ENCODE measurements around the gene C14orf39.
A peak's percentile ranks its signal among the peaks of the same experiment; 100 is the strongest.
"Not testable (repeated sequence)": the region's sequence is repeated elsewhere in the genome, so short reads cannot be mapped to it uniquely, and the experiment has no call there.

C14orf39 gene

DNA sequence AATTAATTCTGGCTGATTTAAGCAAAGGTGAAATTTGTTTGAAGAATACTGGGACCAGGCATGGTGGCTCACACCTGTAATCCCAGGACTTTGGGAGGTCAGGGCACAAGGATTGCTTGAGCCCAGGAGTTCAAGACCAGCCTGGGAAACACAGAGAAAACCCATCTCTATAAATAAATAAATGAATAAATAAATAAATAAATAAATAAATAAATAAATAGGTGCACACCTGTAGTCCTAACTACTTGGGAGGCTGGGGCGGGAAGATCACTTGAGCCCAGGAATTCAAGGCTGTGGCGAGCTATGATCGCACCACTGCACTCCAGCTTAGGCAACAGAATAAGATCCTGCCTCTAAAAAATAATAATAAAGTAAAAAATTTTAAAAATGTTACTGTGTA, 4.4 kb upstream of the C14orf39 start:
- WGBS (ENCODE audit: insufficient coverage, insufficient read length) = no CpG with 5 or more reads among the region's 3 CpGs
- peaks cover under 1% of the 10 kb centered on the region; the same call in 1 of the 2 replicates for H3K27me3 ChIP-seq (ENCODE audit: control insufficient read depth, insufficient read depth, low read length)
- no peaks in the 10 kb centered on the region for H3K36me3 ChIP-seq (ENCODE audit: control insufficient read depth, insufficient read depth, low read length)
- no peaks in the 10 kb centered on the region for H3K9me3 ChIP-seq (ENCODE audit: control insufficient read depth, insufficient read depth, low read length)
- H3K4me1 ChIP-seq (ENCODE audit: control insufficient read depth, insufficient read depth, low read length) = no peaks in the 10 kb centered on the region
- H3K27ac ChIP-seq (ENCODE audit: low read length) = no peak overlapping the region
- DNase-seq (ENCODE audit: low read depth, low spot score) = no peak
- no peak overlapping the region for H3K4me3 ChIP-seq (ENCODE audit: low read length)

DNA sequence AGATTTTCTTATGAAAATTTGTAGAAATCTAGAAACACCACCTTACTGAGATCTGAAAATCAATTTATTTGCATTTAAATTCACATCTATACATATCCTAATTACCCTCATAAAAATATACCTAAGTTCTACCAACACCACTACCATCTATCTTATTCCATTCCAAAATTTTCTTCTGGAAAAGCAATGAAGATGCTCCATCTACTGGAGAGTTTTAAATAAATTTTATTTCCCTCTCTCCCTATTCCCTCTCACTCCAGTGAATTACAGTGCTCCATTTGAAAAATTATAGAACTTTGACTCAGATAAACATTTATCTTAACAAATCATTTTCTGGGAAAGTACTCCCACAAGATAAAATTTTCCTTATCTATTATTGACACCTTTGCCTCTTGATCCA, 2.3 kb upstream of the C14orf39 start:
- no peak overlapping the region for H3K27ac ChIP-seq (ENCODE audit: low read length)
- no peak for DNase-seq (ENCODE audit: low read depth, low spot score)
- H3K4me3 ChIP-seq (ENCODE audit: low read length) = no peak overlapping the region
- no peaks in the 10 kb centered on the region for H3K9me3 ChIP-seq (ENCODE audit: control insufficient read depth, insufficient read depth, low read length)
- H3K27me3 ChIP-seq (ENCODE audit: control insufficient read depth, insufficient read depth, low read length) = peaks cover 3% of the 10 kb centered on the region; the same call in 1 of the 2 replicates
- H3K4me1 ChIP-seq (ENCODE audit: control insufficient read depth, insufficient read depth, low read length) = no peaks in the 10 kb centered on the region
- H3K36me3 ChIP-seq (ENCODE audit: control insufficient read depth, insufficient read depth, low read length) = no peaks in the 10 kb centered on the region

DNA sequence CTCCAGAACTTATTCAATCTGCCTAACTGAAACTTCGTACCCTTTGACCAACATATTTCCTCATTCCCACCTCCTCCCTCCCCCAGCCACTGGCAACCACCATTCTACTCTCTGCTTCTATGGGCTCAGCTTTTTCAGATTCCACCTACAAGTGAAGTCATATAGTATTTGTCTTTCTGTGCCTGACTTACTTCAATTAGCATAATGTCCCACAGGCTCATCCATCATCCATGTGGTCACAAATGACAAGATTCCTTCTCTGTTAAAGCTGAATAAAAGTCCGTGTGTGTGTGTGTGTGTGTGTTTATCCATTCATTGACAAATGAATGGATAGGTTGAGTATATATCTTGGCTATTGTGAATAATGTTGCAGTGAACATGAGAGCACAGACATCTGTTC, 1.3 kb upstream of the C14orf39 start:
- H3K36me3 ChIP-seq (ENCODE audit: control insufficient read depth, insufficient read depth, low read length) = no peaks in the 10 kb centered on the region
- peaks cover 3% of the 10 kb centered on the region; the same call in 1 of the 2 replicates for H3K27me3 ChIP-seq (ENCODE audit: control insufficient read depth, insufficient read depth, low read length)
- H3K4me3 ChIP-seq (ENCODE audit: low read length) = no peak overlapping the region
- WGBS (ENCODE audit: insufficient coverage, insufficient read length) = no CpG with 5 or more reads among the region's 2 CpGs
- DNase-seq (ENCODE audit: low read depth, low spot score) = no peak
- no peaks in the 10 kb centered on the region for H3K9me3 ChIP-seq (ENCODE audit: control insufficient read depth, insufficient read depth, low read length)
- H3K27ac ChIP-seq (ENCODE audit: low read length) = no peak overlapping the region
- no peaks in the 10 kb centered on the region for H3K4me1 ChIP-seq (ENCODE audit: control insufficient read depth, insufficient read depth, low read length)

DNA sequence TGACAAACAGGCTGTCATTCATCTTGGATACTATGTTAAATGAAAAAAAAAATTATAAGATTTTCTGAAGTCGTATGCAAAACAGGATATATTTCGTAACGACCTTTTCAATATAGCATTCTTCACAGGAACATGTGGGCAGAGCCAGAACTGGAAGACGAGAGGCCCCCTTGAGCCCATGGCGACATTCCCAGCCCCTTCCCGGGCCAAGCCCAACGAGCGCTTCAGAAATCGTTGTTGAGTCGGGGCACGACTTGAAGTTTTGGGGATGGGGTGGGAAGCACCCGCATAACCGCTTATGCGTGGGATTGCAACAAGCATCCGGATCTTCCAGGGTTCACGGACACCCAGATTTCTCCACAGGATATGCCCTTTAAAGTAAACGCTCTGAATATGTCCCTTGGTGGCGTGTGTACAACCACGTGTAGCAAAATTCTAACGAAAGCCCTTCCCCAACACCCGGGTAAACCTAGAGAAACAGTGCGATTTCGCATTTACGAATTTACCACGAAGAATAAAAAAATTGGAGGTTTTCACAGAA, 736 bp downstream of the C14orf39 start:
- Histone ChIP-seq H3K4me3 (ENCODE audit: low read length) (peak overlapping the region; percentile 53), H3K4me1 (ENCODE audit: control insufficient read depth, insufficient read depth, low read length) (no peaks in the 10 kb centered on the region), H3K36me3 (ENCODE audit: control insufficient read depth, insufficient read depth, low read length) (no peaks in the 10 kb centered on the region), H3K27me3 (ENCODE audit: control insufficient read depth, insufficient read depth, low read length) (peaks cover 3% of the 10 kb centered on the region; the same call in 1 of the 2 replicates), H3K27ac (ENCODE audit: low read length) (no peak overlapping the region), H3K9me3 (ENCODE audit: control insufficient read depth, insufficient read depth, low read length) (no peaks in the 10 kb centered on the region)
- no CpG with 5 or more reads among the region's 25 CpGs for WGBS (ENCODE audit: insufficient coverage, insufficient read length)
- DNase-seq (ENCODE audit: low read depth, low spot score) = no peak

DNA sequence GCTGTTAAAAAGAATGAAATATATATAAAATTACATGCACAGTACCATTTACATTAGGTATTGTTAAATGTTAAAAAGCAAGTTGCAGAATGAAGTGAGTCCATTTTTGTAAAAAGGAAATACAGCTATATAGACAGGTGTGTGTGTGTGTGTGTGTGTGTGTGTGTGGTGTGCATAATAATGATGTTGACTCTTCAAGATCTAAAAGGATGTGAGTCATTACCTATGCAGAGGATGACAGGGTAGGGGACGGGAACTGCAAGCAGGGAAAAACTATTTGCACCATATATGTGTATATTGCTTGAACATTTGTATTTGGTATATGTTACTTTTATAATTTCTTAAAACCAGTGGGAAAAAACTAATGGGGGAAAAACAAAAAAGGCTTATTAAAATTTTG, 3.1 kb downstream of the C14orf39 start:
- Histone ChIP-seq H3K4me1 (ENCODE audit: control insufficient read depth, insufficient read depth, low read length) (no peaks in the 10 kb centered on the region), H3K36me3 (ENCODE audit: control insufficient read depth, insufficient read depth, low read length) (no peaks in the 10 kb centered on the region), H3K27me3 (ENCODE audit: control insufficient read depth, insufficient read depth, low read length) (peaks cover 3% of the 10 kb centered on the region; the same call in 1 of the 2 replicates), H3K9me3 (ENCODE audit: control insufficient read depth, insufficient read depth, low read length) (no peaks in the 10 kb centered on the region), H3K27ac (ENCODE audit: low read length) (no peak overlapping the region), H3K4me3 (ENCODE audit: low read length) (no peak overlapping the region)
- no peak for DNase-seq (ENCODE audit: low read depth, low spot score)
- WGBS (ENCODE audit: insufficient coverage, insufficient read length) = no CpG with 5 or more reads among the region's 1 CpG

DNA sequence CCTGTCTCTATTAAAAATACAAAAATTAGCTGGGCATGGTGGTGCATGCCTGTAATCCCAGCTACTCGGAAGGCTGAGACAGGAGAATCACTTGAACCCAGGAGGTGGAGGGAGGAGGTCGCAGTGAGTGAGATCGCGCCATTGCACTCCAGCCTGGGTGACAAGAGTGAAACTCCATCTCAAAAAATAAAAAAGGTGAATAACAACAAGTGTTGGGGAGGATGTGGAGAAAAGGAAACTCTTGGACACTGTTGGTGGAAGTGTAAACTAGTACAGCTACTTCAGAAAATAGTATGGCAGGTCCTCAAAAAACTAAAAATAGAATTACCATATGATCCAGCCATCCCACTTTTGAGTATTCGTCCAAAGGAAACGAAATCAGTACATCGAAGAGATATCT, 5.6 kb downstream of the C14orf39 start:
- WGBS (ENCODE audit: insufficient coverage, insufficient read length) = no CpG with 5 or more reads among the region's 7 CpGs
- not testable (repeated sequence) for H3K9me3 ChIP-seq (ENCODE audit: control insufficient read depth, insufficient read depth, low read length); DNase-seq (ENCODE audit: low read depth, low spot score); H3K4me1 ChIP-seq (ENCODE audit: control insufficient read depth, insufficient read depth, low read length); H3K27ac ChIP-seq (ENCODE audit: low read length); H3K27me3 ChIP-seq (ENCODE audit: control insufficient read depth, insufficient read depth, low read length); H3K36me3 ChIP-seq (ENCODE audit: control insufficient read depth, insufficient read depth, low read length); H3K4me3 ChIP-seq (ENCODE audit: low read length)

DNA sequence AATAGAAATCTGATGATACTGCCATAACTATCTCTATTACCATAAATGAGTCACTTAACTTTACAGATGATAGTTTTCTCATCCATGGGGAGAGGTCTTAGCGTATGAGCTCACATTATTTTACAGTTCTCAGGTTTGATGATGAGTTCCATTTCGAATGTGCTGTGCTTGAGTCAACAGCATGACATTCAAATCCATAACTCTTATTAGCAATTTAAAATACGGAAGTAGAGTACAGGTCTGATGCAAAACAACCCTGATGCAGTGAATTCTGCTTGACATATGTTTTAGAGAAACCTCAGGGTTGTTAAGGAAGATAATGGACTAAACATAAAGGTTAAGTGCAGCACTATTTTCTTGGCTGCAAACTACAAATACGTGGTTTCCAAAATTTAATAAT, 30.0 kb downstream of the C14orf39 start:
- no peaks in the 10 kb centered on the region for H3K4me1 ChIP-seq (ENCODE audit: control insufficient read depth, insufficient read depth, low read length)
- H3K9me3 ChIP-seq (ENCODE audit: control insufficient read depth, insufficient read depth, low read length) = no peaks in the 10 kb centered on the region
- no peaks in the 10 kb centered on the region for H3K36me3 ChIP-seq (ENCODE audit: control insufficient read depth, insufficient read depth, low read length)
- H3K27ac ChIP-seq (ENCODE audit: low read length) = no peak overlapping the region
- H3K4me3 ChIP-seq (ENCODE audit: low read length) = no peak overlapping the region
- DNase-seq (ENCODE audit: low read depth, low spot score) = no peak
- H3K27me3 ChIP-seq (ENCODE audit: control insufficient read depth, insufficient read depth, low read length) = no peaks in the 10 kb centered on the region
- WGBS (ENCODE audit: insufficient coverage, insufficient read length) = no CpG with 5 or more reads among the region's 4 CpGs

DNA sequence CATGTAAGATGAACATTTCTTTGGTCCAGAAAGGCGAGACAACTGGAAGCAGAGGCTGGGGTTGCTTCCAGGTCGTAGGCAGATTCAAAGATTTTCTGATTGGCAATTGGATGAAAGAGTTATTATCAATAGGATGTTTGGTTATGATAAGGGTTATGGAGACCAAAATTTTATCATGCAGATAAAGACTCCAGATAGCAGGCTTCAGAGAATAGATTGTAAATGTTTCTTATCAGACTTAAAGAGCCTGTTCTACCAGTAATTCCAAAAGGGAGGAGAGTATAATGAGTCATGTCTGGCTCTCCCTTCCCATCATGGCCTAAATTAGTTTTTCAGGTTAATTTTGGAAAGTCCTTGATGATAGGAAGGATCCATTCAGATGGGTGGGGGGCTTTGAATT, 55.6 kb downstream of the C14orf39 start:
- DNase-seq (ENCODE audit: low read depth, low spot score) = no peak
- Histone ChIP-seq H3K36me3 (ENCODE audit: control insufficient read depth, insufficient read depth, low read length) (no peaks in the 10 kb centered on the region), H3K4me3 (ENCODE audit: low read length) (no peak overlapping the region), H3K9me3 (ENCODE audit: control insufficient read depth, insufficient read depth, low read length) (no peaks in the 10 kb centered on the region), H3K27me3 (ENCODE audit: control insufficient read depth, insufficient read depth, low read length) (no peaks in the 10 kb centered on the region), H3K4me1 (ENCODE audit: control insufficient read depth, insufficient read depth, low read length) (no peaks in the 10 kb centered on the region), H3K27ac (ENCODE audit: low read length) (no peak overlapping the region)
- WGBS (ENCODE audit: insufficient coverage, insufficient read length) = no CpG with 5 or more reads among the region's 2 CpGs

DNA sequence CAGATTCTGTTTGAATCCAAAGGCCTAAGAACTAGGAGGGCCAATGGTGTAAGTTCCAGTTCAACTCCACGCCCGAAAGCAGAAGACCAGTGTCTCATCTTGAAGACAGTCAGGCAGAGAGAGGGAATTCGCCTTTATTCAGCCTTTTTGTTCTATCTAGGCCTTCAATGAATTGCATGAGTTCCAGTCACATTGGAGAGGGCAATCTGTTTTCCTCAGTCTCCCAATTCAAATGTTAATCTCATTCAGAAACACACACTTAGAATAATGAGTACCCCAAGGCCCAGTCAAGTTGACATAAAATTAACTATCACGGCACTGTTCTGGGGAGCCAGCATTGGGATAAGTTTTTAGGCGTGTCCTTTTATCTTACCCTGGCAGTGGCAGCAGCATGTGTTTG, 65.8 kb downstream of the C14orf39 start:
- DNase-seq (ENCODE audit: low read depth, low spot score) = no peak
- no CpG with 5 or more reads among the region's 5 CpGs for WGBS (ENCODE audit: insufficient coverage, insufficient read length)
- Histone ChIP-seq H3K4me3 (ENCODE audit: low read length) (no peak overlapping the region), H3K9me3 (ENCODE audit: control insufficient read depth, insufficient read depth, low read length) (no peaks in the 10 kb centered on the region), H3K36me3 (ENCODE audit: control insufficient read depth, insufficient read depth, low read length) (no peaks in the 10 kb centered on the region), H3K27ac (ENCODE audit: low read length) (no peak overlapping the region), H3K4me1 (ENCODE audit: control insufficient read depth, insufficient read depth, low read length) (no peaks in the 10 kb centered on the region), H3K27me3 (ENCODE audit: control insufficient read depth, insufficient read depth, low read length) (no peaks in the 10 kb centered on the region)

DNA sequence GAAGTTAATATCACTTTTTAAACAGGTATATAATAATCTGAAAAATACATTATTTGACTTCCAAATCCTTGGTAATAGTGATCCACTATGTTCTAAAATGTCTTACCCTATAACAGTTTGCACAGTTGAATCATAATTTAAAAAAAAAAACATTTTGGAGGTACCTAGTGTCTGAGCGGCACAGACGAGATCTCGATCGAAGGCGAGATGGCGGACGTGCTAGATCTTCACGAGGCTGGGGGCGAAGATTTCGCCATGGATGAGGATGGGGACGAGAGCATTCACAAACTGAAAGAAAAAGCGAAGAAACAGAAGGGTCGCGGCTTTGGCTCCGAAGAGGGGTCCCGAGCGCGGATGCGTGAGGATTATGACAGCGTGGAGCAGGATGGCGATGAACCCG, 88.3 kb downstream of the C14orf39 start:
- not testable (repeated sequence) for H3K27me3 ChIP-seq (ENCODE audit: control insufficient read depth, insufficient read depth, low read length); H3K36me3 ChIP-seq (ENCODE audit: control insufficient read depth, insufficient read depth, low read length)
- no CpG with 5 or more reads among the region's 22 CpGs for WGBS (ENCODE audit: insufficient coverage, insufficient read length)

DNA sequence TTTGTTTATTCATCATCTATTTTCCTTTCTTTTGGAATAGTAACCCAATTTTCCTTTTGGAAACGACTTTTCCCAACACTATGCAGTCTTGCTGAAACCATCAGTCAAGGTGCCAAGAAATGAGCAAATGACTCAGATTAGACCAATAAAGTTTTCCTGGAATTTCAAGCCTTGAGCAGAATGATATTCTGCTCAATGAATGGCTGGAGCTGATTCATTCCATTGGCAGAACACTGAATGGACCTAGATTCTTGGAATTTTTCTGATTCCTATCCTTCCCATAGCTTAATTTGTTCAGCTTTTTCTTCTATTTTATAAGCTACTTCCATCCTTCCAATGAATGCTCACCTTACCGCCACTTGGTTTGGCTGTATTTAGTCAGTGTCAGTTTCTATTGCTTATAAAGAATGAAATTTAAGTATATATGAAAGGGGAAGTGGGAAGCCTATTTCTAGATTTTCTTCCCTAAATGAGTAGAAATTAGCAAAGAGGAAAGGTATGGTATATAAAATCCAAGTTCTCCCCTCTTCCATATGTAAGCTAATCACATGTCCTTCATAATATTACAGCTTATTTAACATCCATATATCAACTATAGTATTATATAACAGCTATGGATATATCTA, 89.0 kb downstream of the C14orf39 start:
- WGBS (ENCODE audit: insufficient coverage, insufficient read length) = no CpG with 5 or more reads among the region's 2 CpGs
- Histone ChIP-seq H3K27ac (ENCODE audit: low read length) (no peak overlapping the region), H3K4me3 (ENCODE audit: low read length) (no peak overlapping the region), H3K4me1 (ENCODE audit: control insufficient read depth, insufficient read depth, low read length) (no peaks in the 10 kb centered on the region), H3K27me3 (ENCODE audit: control insufficient read depth, insufficient read depth, low read length) (no peaks in the 10 kb centered on the region), H3K9me3 (ENCODE audit: control insufficient read depth, insufficient read depth, low read length) (no peaks in the 10 kb centered on the region), H3K36me3 (ENCODE audit: control insufficient read depth, insufficient read depth, low read length) (no peaks in the 10 kb centered on the region)
- no peak for DNase-seq (ENCODE audit: low read depth, low spot score)

More for the DNA sequence above, 88.3 kb downstream of the C14orf39 start:
- H3K9me3 ChIP-seq (ENCODE audit: control insufficient read depth, insufficient read depth, low read length); H3K4me1 ChIP-seq (ENCODE audit: control insufficient read depth, insufficient read depth, low read length); DNase-seq (ENCODE audit: low read depth, low spot score); H3K4me3 ChIP-seq (ENCODE audit: low read length); H3K27ac ChIP-seq (ENCODE audit: low read length): not testable (repeated sequence)
